ENCODE data around the gene CBX4. TPM values are rescaled to one million over a fixed set of nuclear protein-coding genes. Genes with fewer than 3 reads are reported as not detected.
A peak's percentile ranks its signal among the peaks of the same experiment; 100 is the strongest.

CBX4 gene
- total and polyA plus RNA-seq, 4 experiments from 2014 or later: 1.2 to 65.7 (median 37.2) TPM

DNA sequence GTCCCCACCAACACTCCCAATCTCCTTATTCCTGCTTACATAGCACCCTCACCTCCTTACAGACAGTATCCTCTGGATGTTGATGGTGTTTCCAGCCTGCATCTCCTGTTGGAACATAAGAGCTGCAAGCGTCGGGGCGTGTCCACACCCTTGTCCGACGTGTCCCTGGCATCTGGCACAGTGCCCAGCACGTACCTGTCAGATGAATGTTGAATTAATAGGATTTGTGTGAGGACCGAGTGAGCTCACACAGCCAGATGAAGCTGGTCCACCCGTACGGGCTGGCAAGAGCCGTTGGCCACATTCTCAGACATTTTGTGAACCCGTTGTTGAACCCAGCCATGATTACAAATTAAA, 12.2 kb upstream of the CBX4 start:
- Histone ChIP-seq H3K9me3 (ENCODE audit: control insufficient read depth in 1 of 2, low read length in 2 of 2) (no peaks in the 10 kb centered on the region), H3K4me1 (ENCODE audit: insufficient read depth, low read length) (peaks cover 5% of the 10 kb centered on the region), H3K4me3 (ENCODE audit: low read length in 2 of 2) (no peak overlapping the region), H3K27ac (ENCODE audit: low read depth, low read length) (no peak overlapping the region), H3K27me3 (ENCODE audit: insufficient read depth, low read length) (no peaks in the 10 kb centered on the region), H3K36me3 (ENCODE audit: insufficient read depth, low read length) (no peaks in the 10 kb centered on the region)
- ChIA-PET CTCF (ENCODE audit: partially characterized antibody) (interaction anchor here (1.3 kb wide), 1 partner anchor 12 kb away, joined by 5 read pairs; the partner anchor contains the start of gene CBX4), POLR2A (ENCODE audit: partially characterized antibody) (interaction anchor here (2.1 kb wide), 2 partner anchors 12 kb away, joined by 5 to 8 read pairs; partner anchors contain the start of gene CBX4)
- peaks cover 0 to 13% of the 10 kb centered on the region in 2 donors for H3K27me3 Mint-ChIP-seq
- H3K27ac Mint-ChIP-seq: no peak overlapping the region
- intact Hi-C loops (cut with micrococcal nuclease): no loop called here
- H3K4me1 Mint-ChIP-seq: peaks cover 2 to 10% (median 5%) of the 10 kb centered on the region in 4 donors
- H3K36me3 Mint-ChIP-seq: no peaks in the 10 kb centered on the region
- no peaks in the 10 kb centered on the region for H3K9me3 Mint-ChIP-seq
- peak overlapping the region in 1 of 8 donors; percentile 43 for H3K4me3 Mint-ChIP-seq
- no peak for DNase-seq

DNA sequence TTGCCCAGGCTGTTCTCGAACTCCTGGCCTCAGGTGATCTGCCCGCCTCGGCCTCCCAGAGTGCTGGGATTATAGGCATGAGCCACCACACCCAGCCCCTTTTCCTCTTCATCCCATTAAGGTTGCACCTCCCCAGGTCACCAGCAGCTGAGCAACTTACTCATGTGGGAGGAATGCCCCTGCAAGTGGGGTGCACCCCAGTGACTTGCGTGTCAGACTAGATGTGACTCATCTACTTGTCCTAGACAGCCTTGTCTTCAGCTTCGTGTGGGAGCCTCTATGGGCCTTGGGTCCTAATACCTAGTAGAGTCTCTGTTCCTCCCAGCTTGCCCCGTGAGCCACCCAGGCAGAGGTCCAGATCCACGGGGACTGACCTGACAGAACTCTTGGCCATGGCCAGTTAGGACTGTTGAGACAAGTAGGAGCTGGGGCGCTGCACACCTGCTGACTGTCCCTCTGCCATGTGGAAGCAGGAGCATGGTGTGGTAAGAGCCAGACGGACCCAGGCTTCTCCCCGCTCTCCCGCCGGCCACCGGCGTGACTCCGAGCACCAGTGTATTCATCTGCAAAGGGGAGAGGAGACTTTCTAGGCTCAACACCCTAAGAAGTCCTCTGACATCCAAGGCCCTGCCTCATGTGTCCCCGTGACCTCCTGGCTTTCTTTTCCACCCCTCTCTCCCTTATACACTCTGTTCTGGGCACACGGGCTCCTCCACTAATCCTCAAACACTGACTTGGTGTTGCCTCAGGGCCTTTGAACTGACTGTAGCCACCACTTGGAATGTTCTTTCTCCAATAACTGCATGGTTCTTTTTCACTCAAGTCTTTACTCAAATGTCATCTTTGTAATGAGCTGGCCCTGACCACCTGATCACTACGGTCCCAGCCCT, 11.6 kb upstream of the CBX4 start:
- Histone ChIP-seq H3K9me3 (ENCODE audit: control insufficient read depth in 1 of 2, low read length in 2 of 2) (no peaks in the 10 kb centered on the region), H3K27me3 (ENCODE audit: insufficient read depth, low read length) (no peaks in the 10 kb centered on the region), H3K4me1 (ENCODE audit: insufficient read depth, low read length) (peaks cover 5% of the 10 kb centered on the region), H3K36me3 (ENCODE audit: insufficient read depth, low read length) (no peaks in the 10 kb centered on the region), H3K27ac (ENCODE audit: low read depth, low read length) (no peak overlapping the region), H3K4me3 (ENCODE audit: low read length in 2 of 2) (no peak overlapping the region)
- CTCF ChIA-PET (ENCODE audit: partially characterized antibody): interaction anchor here (1.3 kb wide), 1 partner anchor 12 kb away, joined by 5 read pairs; the partner anchor contains the start of gene CBX4
- Mint-ChIP-seq H3K4me1 (peaks cover 2 to 11% (median 6%) of the 10 kb centered on the region in 4 donors), H3K4me3 (no peak overlapping the region), H3K9me3 (no peaks in the 10 kb centered on the region), H3K27me3 (peaks cover 0 to 12% of the 10 kb centered on the region in 2 donors), H3K36me3 (no peaks in the 10 kb centered on the region), H3K27ac (peak overlapping the region in 1 of 7 donors; percentile 49)
- no peak for DNase-seq
- POLR2A ChIA-PET (ENCODE audit: partially characterized antibody): interaction anchor here (2.1 kb wide), 1 partner anchor 12 kb away, joined by 5 read pairs; the partner anchor contains the start of gene CBX4
- intact Hi-C loops (cut with micrococcal nuclease): no loop called here

DNA sequence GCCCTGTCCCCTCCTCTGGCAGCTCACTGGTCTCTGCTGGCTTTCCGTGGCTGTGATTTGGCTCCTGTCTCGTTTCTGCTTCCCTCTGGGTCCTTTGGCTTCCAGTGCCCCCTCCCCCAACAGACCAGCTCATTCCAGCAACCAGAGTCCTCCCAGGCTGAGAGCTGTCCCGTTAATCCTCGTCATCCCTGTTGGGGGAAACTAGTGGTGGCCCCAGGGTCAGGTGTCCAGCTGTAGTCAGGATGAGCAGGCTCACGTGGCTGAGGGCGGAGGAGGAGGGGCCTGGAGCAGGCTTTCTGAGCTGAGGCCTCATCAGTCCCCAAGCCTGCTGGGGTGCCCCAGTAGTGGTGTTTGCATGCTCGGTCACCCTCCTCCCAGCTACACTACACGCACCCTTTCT, 10.7 kb upstream of the CBX4 start:
- DNase-seq: no peak
- intact Hi-C loops (cut with micrococcal nuclease): loop anchor here (10.0 kb wide), 1 partner anchor 65 kb away; no protein-coding TSS in a partner anchor
- Mint-ChIP-seq H3K27me3 (peaks cover 2 to 8% of the 10 kb centered on the region in 2 donors), H3K27ac (no peak overlapping the region), H3K9me3 (no peaks in the 10 kb centered on the region), H3K4me3 (no peak overlapping the region), H3K4me1 (peaks cover 2 to 11% (median 6%) of the 10 kb centered on the region in 4 donors), H3K36me3 (no peaks in the 10 kb centered on the region)
- Histone ChIP-seq H3K4me1 (ENCODE audit: insufficient read depth, low read length) (peaks cover 5% of the 10 kb centered on the region), H3K36me3 (ENCODE audit: insufficient read depth, low read length) (no peaks in the 10 kb centered on the region), H3K27me3 (ENCODE audit: insufficient read depth, low read length) (no peaks in the 10 kb centered on the region), H3K9me3 (ENCODE audit: control insufficient read depth in 1 of 2, low read length in 2 of 2) (no peaks in the 10 kb centered on the region), H3K4me3 (ENCODE audit: low read length in 2 of 2) (no peak overlapping the region), H3K27ac (ENCODE audit: low read depth, low read length) (no peak overlapping the region)
- ChIA-PET CTCF (ENCODE audit: partially characterized antibody) (interaction anchor here (1.0 kb wide), 1 partner anchor 14 kb away, joined by 4 read pairs; no protein-coding TSS in a partner anchor), POLR2A (ENCODE audit: partially characterized antibody) (interaction anchor here (2.1 kb wide), 1 partner anchor 11 kb away, joined by 5 read pairs; the partner anchor contains the start of gene CBX4)

DNA sequence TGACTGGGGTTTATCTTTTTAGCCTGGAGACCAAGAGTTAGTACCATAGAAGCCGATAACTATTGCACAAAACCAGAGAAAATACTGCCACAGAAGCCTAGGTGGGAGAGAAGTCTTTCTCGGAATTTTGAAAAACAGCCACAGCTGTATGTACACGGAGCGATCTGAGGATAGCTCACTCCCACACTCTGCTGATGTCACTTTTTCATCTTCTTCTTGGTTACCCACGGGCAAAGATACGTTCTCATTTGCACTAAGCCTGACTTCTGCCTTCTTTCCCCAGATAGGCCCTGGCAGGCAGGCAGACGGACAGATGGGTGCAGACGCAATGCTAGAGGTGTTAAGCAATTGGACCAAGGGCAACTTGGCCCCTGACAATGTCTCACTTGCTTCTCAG, 9.1 kb upstream of the CBX4 start:
- Mint-ChIP-seq H3K36me3 (no peaks in the 10 kb centered on the region), H3K27ac (no peak overlapping the region), H3K4me1 (peaks cover 2 to 15% (median 10%) of the 10 kb centered on the region in 4 donors), H3K4me3 (no peak overlapping the region), H3K27me3 (peaks cover 4 to 11% of the 10 kb centered on the region in 2 donors), H3K9me3 (no peaks in the 10 kb centered on the region)
- intact Hi-C loops (cut with micrococcal nuclease): loop anchor here (10.0 kb wide), 1 partner anchor 66 kb away; no protein-coding TSS in a partner anchor
- Histone ChIP-seq H3K4me3 (ENCODE audit: low read length in 2 of 2) (no peak overlapping the region), H3K9me3 (ENCODE audit: control insufficient read depth in 1 of 2, low read length in 2 of 2) (no peaks in the 10 kb centered on the region), H3K27me3 (ENCODE audit: insufficient read depth, low read length) (peaks cover 5% of the 10 kb centered on the region), H3K27ac (ENCODE audit: low read depth, low read length) (no peak overlapping the region), H3K4me1 (ENCODE audit: insufficient read depth, low read length) (peaks cover 16% of the 10 kb centered on the region), H3K36me3 (ENCODE audit: insufficient read depth, low read length) (no peaks in the 10 kb centered on the region)
- CTCF ChIA-PET (ENCODE audit: partially characterized antibody): interaction anchor here (1.6 kb wide), 1 partner anchor 15 kb away, joined by 3 read pairs; no protein-coding TSS in a partner anchor
- DNase-seq: no peak
- POLR2A ChIA-PET (ENCODE audit: partially characterized antibody): no interaction called here

DNA sequence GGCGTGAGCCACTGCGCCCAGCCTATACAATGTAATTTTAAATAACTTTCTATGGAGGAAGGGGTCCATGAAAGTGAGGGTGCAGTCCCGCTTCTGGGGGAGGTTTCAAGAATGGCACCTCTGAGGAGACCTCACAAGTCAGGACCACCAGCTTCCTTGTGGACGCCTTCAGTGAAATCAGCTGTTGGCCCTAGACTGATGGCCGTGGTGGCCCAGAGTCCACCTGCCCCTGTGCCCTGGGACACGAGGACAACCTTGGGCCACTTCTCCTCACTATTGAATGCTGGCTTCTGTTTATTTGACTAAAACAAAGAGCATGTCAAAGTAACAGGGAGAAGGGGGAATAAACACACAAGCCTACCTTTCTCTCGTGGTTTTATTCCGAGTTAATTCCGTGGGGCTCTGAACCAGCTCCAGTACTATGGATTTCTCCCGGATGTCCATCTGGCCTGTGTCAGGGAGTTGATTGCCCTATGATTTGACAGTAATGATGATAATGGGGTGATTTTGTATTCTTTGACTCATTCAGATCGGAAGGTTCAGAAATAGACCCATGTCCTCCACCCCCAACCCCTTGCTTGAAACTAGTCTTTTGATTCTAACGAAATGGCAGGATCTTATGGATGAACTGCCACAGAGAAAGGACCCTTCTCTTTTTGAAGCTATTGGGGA, 8.6 kb upstream of the CBX4 start:
- H3K4me3 ChIP-seq (ENCODE audit: low read length in 2 of 2): no peak overlapping the region
- H3K27ac ChIP-seq (ENCODE audit: low read depth, low read length): no peak overlapping the region
- H3K9me3 ChIP-seq (ENCODE audit: control insufficient read depth in 1 of 2, low read length in 2 of 2): no peaks in the 10 kb centered on the region
- no peaks in the 10 kb centered on the region for H3K36me3 ChIP-seq (ENCODE audit: insufficient read depth, low read length)
- Mint-ChIP-seq H3K4me3 (no peak overlapping the region), H3K27ac (no peak overlapping the region), H3K4me1 (peaks cover 2 to 16% (median 10%) of the 10 kb centered on the region in 4 donors), H3K27me3 (peaks cover 5 to 13% of the 10 kb centered on the region in 2 donors), H3K36me3 (no peaks in the 10 kb centered on the region), H3K9me3 (no peaks in the 10 kb centered on the region)
- H3K27me3 ChIP-seq (ENCODE audit: insufficient read depth, low read length): peaks cover 8% of the 10 kb centered on the region
- POLR2A ChIA-PET (ENCODE audit: partially characterized antibody): no interaction called here
- DNase-seq: no peak
- intact Hi-C loops (cut with micrococcal nuclease): loop anchor here (10.0 kb wide), 1 partner anchor 67 kb away; no protein-coding TSS in a partner anchor
- CTCF ChIA-PET (ENCODE audit: partially characterized antibody): interaction anchor here (1.6 kb wide), 1 partner anchor 14 kb away, joined by 3 read pairs; no protein-coding TSS in a partner anchor
- peaks cover 19% of the 10 kb centered on the region for H3K4me1 ChIP-seq (ENCODE audit: insufficient read depth, low read length)

DNA sequence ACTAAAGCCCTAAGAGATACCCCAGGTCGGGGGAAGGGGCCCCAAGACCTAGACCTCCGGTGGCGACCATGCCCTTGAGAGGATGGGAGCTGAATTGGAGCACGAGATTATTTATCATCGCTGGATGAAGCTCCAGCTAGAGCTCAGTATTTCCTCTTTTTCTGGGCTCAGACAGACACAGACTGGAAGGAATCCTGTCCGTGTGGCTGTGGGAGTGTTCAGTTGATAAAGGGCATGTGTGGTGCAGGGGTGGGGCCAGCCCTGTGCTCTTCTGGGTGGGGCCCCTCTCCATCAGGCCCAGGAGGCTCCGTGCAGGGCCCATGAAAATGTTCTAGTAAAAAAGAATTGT, 6.3 kb upstream of the CBX4 start:
- no peak for DNase-seq
- H3K4me1 ChIP-seq (ENCODE audit: insufficient read depth, low read length): peaks cover 38% of the 10 kb centered on the region
- no peak overlapping the region for H3K4me3 ChIP-seq (ENCODE audit: low read length in 2 of 2)
- intact Hi-C loops (cut with micrococcal nuclease): loop anchor here (10.0 kb wide), 1 partner anchor 69 kb away; no protein-coding TSS in a partner anchor
- H3K27me3 ChIP-seq (ENCODE audit: insufficient read depth, low read length): peaks cover 29% of the 10 kb centered on the region
- H3K4me1 Mint-ChIP-seq: peaks cover 6 to 32% (median 19%) of the 10 kb centered on the region in 4 donors
- H3K36me3 ChIP-seq (ENCODE audit: insufficient read depth, low read length): no peaks in the 10 kb centered on the region
- peak overlapping the region in 2 of 8 donors; percentile 10 to 39 for H3K4me3 Mint-ChIP-seq
- ChIA-PET POLR2A (ENCODE audit: partially characterized antibody) (interaction anchor here (16.4 kb wide), 1 partner anchor 39 kb away, joined by 503 read pairs; the partner anchor contains the start of gene CBX8), CTCF (ENCODE audit: partially characterized antibody) (interaction anchor here (1.4 to 2.1 kb wide), 3 partner anchors 9 to 100 kb away, joined by 3 to 6 read pairs (median 5); no protein-coding TSS in a partner anchor)
- peak overlapping the region in 2 of 7 donors; percentile 13 to 29 for H3K27ac Mint-ChIP-seq
- H3K9me3 ChIP-seq (ENCODE audit: control insufficient read depth in 1 of 2, low read length in 2 of 2): no peaks in the 10 kb centered on the region
- H3K36me3 Mint-ChIP-seq: no peaks in the 10 kb centered on the region
- peaks cover 11 to 21% of the 10 kb centered on the region in 2 donors for H3K27me3 Mint-ChIP-seq
- H3K27ac ChIP-seq (ENCODE audit: low read depth, low read length): no peak overlapping the region
- no peaks in the 10 kb centered on the region for H3K9me3 Mint-ChIP-seq
